DMS114 treated with DMSO at 0.1 percent for 48 hours (cell line): ENCODE data around the gene C18orf63.

Experiments
- DNase-seq: peaks from one replicate; lab custom pipeline; 2025; ENCODE audit not compliant: unreplicated experiment; lab: John Stamatoyannopoulos, UW

The C18orf63 gene

GRCh38 chr18:74407888-74408287 is 92.2 kb downstream of the C18orf63 start:
- no peak for DNase-seq
